Neural cell (in vitro differentiated cells): ENCODE results near the gene ARAP2.

Experiments
- EP300 ChIP-seq: fragments of 450-650 bp; conservative IDR thresholded peaks from 2 replicates; pipeline ENCODE4 v1.6.1; 2014; ENCODE audit warnings: antibody characterized with exemption, mild to moderate bottlenecking, moderate library complexity; ENCODE audit not compliant: poor library complexity, severe bottlenecking
- EZH2 ChIP-seq: fragments of 200-600, 300-800 bp; shearing (Covaris generic), sonication (generic); IDR thresholded peaks from 2 replicates; pipeline ENCODE4 v1.6.1; 2014; ENCODE audit warnings: antibody characterized with exemption, low read length, borderline replicate concordance, mild to moderate bottlenecking; ENCODE audit not compliant: insufficient read depth, poor library complexity, severe bottlenecking
- POLR2AphosphoS5 ChIP-seq: IDR thresholded peaks from 2 replicates; pipeline ENCODE4 v1.6.1; 2012
- RAD21 ChIP-seq: fragments of 450-650 bp; conservative IDR thresholded peaks from 2 replicates; pipeline ENCODE4 v1.6.1; 2014; ENCODE audit warnings: antibody characterized with exemption, mild to moderate bottlenecking, moderate library complexity
- SMC3 ChIP-seq: fragments of 450-650 bp; conservative IDR thresholded peaks from 2 replicates; pipeline ENCODE4 v1.6.1; 2014; ENCODE audit warnings: antibody characterized with exemption, mild to moderate bottlenecking, moderate library complexity; ENCODE audit not compliant: poor library complexity
- TF ChIP-seq, protein P1 (sequence below): fragments of 450-650 bp; IDR thresholded peaks from 2 replicates; pipeline ENCODE4 v1.5.1; 2014; ENCODE audit warnings: antibody characterized with exemption, mild to moderate bottlenecking, moderate library complexity; ENCODE audit not compliant: poor library complexity, severe bottlenecking
- TF ChIP-seq, protein P2 (sequence below): IDR thresholded peaks from 2 replicates; pipeline ENCODE4 v1.6.1; 2012; ENCODE audit warnings: borderline replicate concordance

DNA sequence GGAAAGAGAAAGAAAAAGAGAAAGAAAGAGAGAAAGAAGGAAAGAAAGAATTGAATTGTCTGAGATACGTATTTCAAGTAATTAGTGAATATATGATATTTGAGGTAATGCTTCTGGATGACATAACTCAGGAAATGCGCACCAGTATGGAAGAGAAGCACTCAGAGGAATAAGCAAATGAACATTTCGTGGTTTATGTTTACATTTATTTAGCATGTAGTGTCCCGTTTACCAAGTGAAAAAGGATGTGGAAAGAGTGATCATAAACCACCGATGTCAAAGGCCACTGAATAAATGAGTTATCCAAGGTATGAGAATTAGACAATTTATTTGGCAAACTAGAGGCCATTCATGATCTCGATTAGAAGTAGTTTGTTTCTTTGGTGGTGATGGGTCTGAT is 200.4 kb downstream of the ARAP2 start:
- TF ChIP-seq EP300 (no peak), EZH2 (no peak), POLR2AphosphoS5 (no peak), SMC3 (no peak), RAD21 (no peak)
- TF ChIP-seq, protein P1, sequence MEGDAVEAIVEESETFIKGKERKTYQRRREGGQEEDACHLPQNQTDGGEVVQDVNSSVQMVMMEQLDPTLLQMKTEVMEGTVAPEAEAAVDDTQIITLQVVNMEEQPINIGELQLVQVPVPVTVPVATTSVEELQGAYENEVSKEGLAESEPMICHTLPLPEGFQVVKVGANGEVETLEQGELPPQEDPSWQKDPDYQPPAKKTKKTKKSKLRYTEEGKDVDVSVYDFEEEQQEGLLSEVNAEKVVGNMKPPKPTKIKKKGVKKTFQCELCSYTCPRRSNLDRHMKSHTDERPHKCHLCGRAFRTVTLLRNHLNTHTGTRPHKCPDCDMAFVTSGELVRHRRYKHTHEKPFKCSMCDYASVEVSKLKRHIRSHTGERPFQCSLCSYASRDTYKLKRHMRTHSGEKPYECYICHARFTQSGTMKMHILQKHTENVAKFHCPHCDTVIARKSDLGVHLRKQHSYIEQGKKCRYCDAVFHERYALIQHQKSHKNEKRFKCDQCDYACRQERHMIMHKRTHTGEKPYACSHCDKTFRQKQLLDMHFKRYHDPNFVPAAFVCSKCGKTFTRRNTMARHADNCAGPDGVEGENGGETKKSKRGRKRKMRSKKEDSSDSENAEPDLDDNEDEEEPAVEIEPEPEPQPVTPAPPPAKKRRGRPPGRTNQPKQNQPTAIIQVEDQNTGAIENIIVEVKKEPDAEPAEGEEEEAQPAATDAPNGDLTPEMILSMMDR = no peak
- TF ChIP-seq, protein P2, sequence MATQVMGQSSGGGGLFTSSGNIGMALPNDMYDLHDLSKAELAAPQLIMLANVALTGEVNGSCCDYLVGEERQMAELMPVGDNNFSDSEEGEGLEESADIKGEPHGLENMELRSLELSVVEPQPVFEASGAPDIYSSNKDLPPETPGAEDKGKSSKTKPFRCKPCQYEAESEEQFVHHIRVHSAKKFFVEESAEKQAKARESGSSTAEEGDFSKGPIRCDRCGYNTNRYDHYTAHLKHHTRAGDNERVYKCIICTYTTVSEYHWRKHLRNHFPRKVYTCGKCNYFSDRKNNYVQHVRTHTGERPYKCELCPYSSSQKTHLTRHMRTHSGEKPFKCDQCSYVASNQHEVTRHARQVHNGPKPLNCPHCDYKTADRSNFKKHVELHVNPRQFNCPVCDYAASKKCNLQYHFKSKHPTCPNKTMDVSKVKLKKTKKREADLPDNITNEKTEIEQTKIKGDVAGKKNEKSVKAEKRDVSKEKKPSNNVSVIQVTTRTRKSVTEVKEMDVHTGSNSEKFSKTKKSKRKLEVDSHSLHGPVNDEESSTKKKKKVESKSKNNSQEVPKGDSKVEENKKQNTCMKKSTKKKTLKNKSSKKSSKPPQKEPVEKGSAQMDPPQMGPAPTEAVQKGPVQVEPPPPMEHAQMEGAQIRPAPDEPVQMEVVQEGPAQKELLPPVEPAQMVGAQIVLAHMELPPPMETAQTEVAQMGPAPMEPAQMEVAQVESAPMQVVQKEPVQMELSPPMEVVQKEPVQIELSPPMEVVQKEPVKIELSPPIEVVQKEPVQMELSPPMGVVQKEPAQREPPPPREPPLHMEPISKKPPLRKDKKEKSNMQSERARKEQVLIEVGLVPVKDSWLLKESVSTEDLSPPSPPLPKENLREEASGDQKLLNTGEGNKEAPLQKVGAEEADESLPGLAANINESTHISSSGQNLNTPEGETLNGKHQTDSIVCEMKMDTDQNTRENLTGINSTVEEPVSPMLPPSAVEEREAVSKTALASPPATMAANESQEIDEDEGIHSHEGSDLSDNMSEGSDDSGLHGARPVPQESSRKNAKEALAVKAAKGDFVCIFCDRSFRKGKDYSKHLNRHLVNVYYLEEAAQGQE = no peak
